HepG2 (cell line): ENCODE measurements around the gene NFKB2. TPM values are rescaled to one million over a fixed set of nuclear protein-coding genes. Genes with fewer than 3 reads are reported as not detected.

Experiments
- ATAC-seq: fragments of 200-7000 bp; cut with Tn5 transposase; 3 replicates; pipeline ENCODE4 v1.9.1; 2020; ENCODE audit warnings: mild to moderate bottlenecking, moderate library complexity
- BruUV-seq: library from RNA; stranded (reverse); fragments of 400-500 nt; replicated peaks from 2 replicates; lab custom pipeline; 2021; lab: Mats Ljungman, UMichigan
- CTCF ChIA-PET: fragments of 300-600 bp; formaldehyde crosslinking; extraction: SDS; loops from one replicate; lab custom pipeline; 2021; ENCODE audit warnings: low total read pairs, inconsistent platforms, low intra/inter-chr PET ratio; lab: Yijun Ruan, JAX
- POLR2A ChIA-PET: fragments of 350-600 bp; sonication (Branson Sonifier 250); formaldehyde crosslinking; loops from one replicate; lab custom pipeline; 2020; ENCODE audit warnings: antibody characterized with exemption, inconsistent platforms; lab: Yijun Ruan, JAX
- DNase-seq: peaks from one replicate; pipeline ENCODE4 v3.0.0-alpha.2; 2015; ENCODE audit warnings: low spot score
- FAIRE-seq: peaks from 3 replicates; lab custom pipeline; 2011; peaks lifted over from hg19 to GRCh38; lab: Jason Lieb, UNC
- H2AFZ ChIP-seq: one replicate; pipeline ENCODE4 v1.6.1; 2011; ENCODE audit warnings: low read length, inconsistent platforms
- H3K27ac ChIP-seq: fragments of 300-600 bp; 3 replicates; pipeline ENCODE4 v1.8.0; 2011; ENCODE audit warnings: mixed run types, mild to moderate bottlenecking, mixed read lengths, low read length, inconsistent platforms; ENCODE audit not compliant: insufficient read depth; ENCODE audit errors: extremely low read length
- H3K27me3 ChIP-seq, 2 experiments: fragments of 200-600 bp in 1 of 2; 2 replicates in 1 of 2; 3 replicates in 1 of 2; pipeline versions ENCODE4 v1.6.0 to v1.8.0; 2011; ENCODE audit warnings: low read length in 2 of 2, mild to moderate bottlenecking in 2 of 2, moderate library complexity in 2 of 2, inconsistent platforms in 1 of 2; ENCODE audit not compliant: insufficient read depth in 2 of 2, control insufficient read depth in 1 of 2
- H3K36me3 ChIP-seq, 2 experiments: fragments of 200-600 bp in 1 of 2; replicated peaks in 1 of 2; 2 replicates in 1 of 2; 3 replicates in 1 of 2; pipeline versions ENCODE4 v1.5.1 to v1.8.0; 2011; ENCODE audit warnings: low read length in 2 of 2, inconsistent platforms in 1 of 2; ENCODE audit not compliant: insufficient read depth in 2 of 2, control insufficient read depth in 1 of 2
- H3K4me1 ChIP-seq: 2 replicates; pipeline ENCODE4 v1.5.1; 2012; ENCODE audit warnings: low read length, inconsistent platforms; ENCODE audit not compliant: insufficient read depth
- H3K4me2 ChIP-seq: 2 replicates; pipeline ENCODE4 v1.6.0; 2011; ENCODE audit warnings: low read depth, low read length, inconsistent platforms
- H3K4me3 ChIP-seq, 3 experiments: fragments of 200-600 bp in 1 of 3; sonication (generic), shearing (Covaris generic) in 1 of 3; replicated peaks in 1 of 3; 2 replicates each; pipeline ENCODE4 v1.5.1; 2011 to 2016; ENCODE audit warnings: low read length in 3 of 3, inconsistent platforms in 2 of 3, low read depth in 2 of 3, mild to moderate bottlenecking in 2 of 3, control low read depth in 1 of 3, mixed read lengths in 1 of 3; ENCODE audit not compliant: insufficient read depth in 1 of 3
- H3K79me2 ChIP-seq: one replicate; pipeline ENCODE4 v1.6.1; 2011; ENCODE audit warnings: low read length, inconsistent platforms; ENCODE audit not compliant: insufficient read depth
- H3K9ac ChIP-seq: 2 replicates; pipeline ENCODE4 v1.6.0; 2011; ENCODE audit warnings: mild to moderate bottlenecking, low read depth, low read length, inconsistent platforms; ENCODE audit not compliant: insufficient read depth
- H3K9me3 ChIP-seq: 2 replicates; pipeline ENCODE4 v1.5.1; 2012; ENCODE audit warnings: mild to moderate bottlenecking, low read length
- H4K20me1 ChIP-seq: 2 replicates; pipeline ENCODE4 v1.6.0; 2011; ENCODE audit warnings: inconsistent platforms, mild to moderate bottlenecking, low read length, moderate library complexity; ENCODE audit not compliant: insufficient read depth
- ARID2 ChIP-seq: sonication (generic); formaldehyde crosslinking; IDR thresholded peaks from 2 replicates; pipeline ENCODE4 v1.8.1; 2022; ENCODE audit warnings: mild to moderate bottlenecking, missing genetic modification reagents, borderline replicate concordance
- CERS6 ChIP-seq: sonication (generic); formaldehyde crosslinking; IDR thresholded peaks from 2 replicates; pipeline ENCODE4 v1.5.0; 2020; ENCODE audit warnings: missing genetic modification reagents
- ERF ChIP-seq: IDR thresholded peaks from 2 replicates; pipeline ENCODE4 v1.6.1; 2018; ENCODE audit warnings: missing biosample characterization, missing genetic modification reagents
- FOXA3 ChIP-seq: IDR thresholded peaks from 2 replicates; pipeline ENCODE4 v1.6.1; 2016; ENCODE audit warnings: missing genetic modification reagents, missing compliant biosample characterization
- GFI1 ChIP-seq: sonication (generic); formaldehyde crosslinking; IDR thresholded peaks from 2 replicates; pipeline ENCODE4 v1.5.0; 2020; ENCODE audit warnings: missing genetic modification reagents, mild to moderate bottlenecking, borderline replicate concordance
- HDAC2 ChIP-seq: sonication (generic); formaldehyde crosslinking; IDR thresholded peaks from 2 replicates; pipeline ENCODE4 v1.4.0; 2020; ENCODE audit warnings: missing genetic modification reagents
- HIVEP1 ChIP-seq: sonication (generic); formaldehyde crosslinking; IDR thresholded peaks from 2 replicates; pipeline ENCODE4 v1.4.0; 2020; ENCODE audit warnings: mild to moderate bottlenecking, missing genetic modification reagents
- MIER2 ChIP-seq: IDR thresholded peaks from 2 replicates; pipeline ENCODE4 v1.6.1; 2016; ENCODE audit warnings: missing biosample characterization, missing genetic modification reagents
- PPARG ChIP-seq: conservative IDR thresholded peaks from 2 replicates; pipeline ENCODE4 v1.6.1; 2016; ENCODE audit warnings: missing biosample characterization, missing genetic modification reagents
- REL ChIP-seq: sonication (generic); formaldehyde crosslinking; conservative IDR thresholded peaks from 2 replicates; pipeline ENCODE4 v1.8.0; 2022; ENCODE audit warnings: mild to moderate bottlenecking, missing genetic modification reagents, moderate library complexity
- RXRA ChIP-seq: sonication (generic); formaldehyde crosslinking; IDR thresholded peaks from 2 replicates; pipeline ENCODE4 v1.5.1; 2020; ENCODE audit warnings: missing genetic modification reagents
- SALL2 ChIP-seq: sonication (generic); formaldehyde crosslinking; IDR thresholded peaks from 2 replicates; pipeline ENCODE4 v1.8.1; 2023; ENCODE audit warnings: mild to moderate bottlenecking, missing genetic modification reagents, inconsistent platforms
- SATB2 ChIP-seq: sonication (generic); formaldehyde crosslinking; IDR thresholded peaks from 2 replicates; pipeline ENCODE4 v1.5.0; 2020; ENCODE audit warnings: missing genetic modification reagents
- SMARCC2 ChIP-seq: fragments of 450-650 bp; IDR thresholded peaks from 2 replicates; pipeline ENCODE4 v1.6.1; 2017; ENCODE audit warnings: antibody characterized with exemption, mild to moderate bottlenecking
- SOX6 ChIP-seq, 2 experiments: fragments of 450-650 bp in 1 of 2; sonication (generic) in 1 of 2; formaldehyde crosslinking in 1 of 2; IDR thresholded peaks; 2 replicates each; pipeline versions ENCODE4 v1.4.0 to v1.6.1; 2017 to 2020; ENCODE audit warnings: antibody characterized with exemption in 1 of 2, mild to moderate bottlenecking in 1 of 2, missing genetic modification reagents in 1 of 2
- ZNF12 ChIP-seq: sonication (generic); formaldehyde crosslinking; IDR thresholded peaks from 2 replicates; pipeline ENCODE4 v1.5.0; 2020; ENCODE audit warnings: missing genetic modification reagents
- ZNF256 ChIP-seq: sonication (generic); formaldehyde crosslinking; conservative IDR thresholded peaks from 2 replicates; pipeline ENCODE4 v1.4.0; 2020; ENCODE audit warnings: missing genetic modification reagents
- ZNF343 ChIP-seq: sonication (generic); formaldehyde crosslinking; IDR thresholded peaks from 2 replicates; pipeline ENCODE4 v1.4.0; 2020; ENCODE audit warnings: mild to moderate bottlenecking, missing genetic modification reagents
- ZNF367 ChIP-seq: sonication (generic); formaldehyde crosslinking; IDR thresholded peaks from 2 replicates; pipeline ENCODE4 v1.4.0; 2020; ENCODE audit warnings: missing genetic modification reagents, borderline replicate concordance
- ZNF605 ChIP-seq: sonication (generic); formaldehyde crosslinking; IDR thresholded peaks from 2 replicates; pipeline ENCODE4 v1.8.0; 2022; ENCODE audit warnings: mild to moderate bottlenecking, missing genetic modification reagents
- ZNF614 ChIP-seq: IDR thresholded peaks from 2 replicates; pipeline ENCODE4 v1.6.1; 2018; ENCODE audit warnings: missing biosample characterization, missing genetic modification reagents, inconsistent platforms, borderline replicate concordance
- ZNF691 ChIP-seq: sonication (generic); formaldehyde crosslinking; IDR thresholded peaks from 2 replicates; pipeline ENCODE4 v1.4.0; 2020; ENCODE audit warnings: missing genetic modification reagents, low read depth, mild to moderate bottlenecking, borderline replicate concordance
- WGBS: methylation state at CpG from one replicate; pipeline ENCODE4 v1.1.6; 2017; ENCODE audit warnings: low lambda C conversion rate; 5-methylcytosine and 5-hydroxymethylcytosine counted together
- in situ Hi-C: cut with HindIII; loops from 2 replicates; pipeline ENCODE4 v1.10.0; 2017; ENCODE audit warnings: low pct_unique_long_range_greater_than_20kb; ENCODE audit not compliant: extremely low pct_ligation_motif_present
- intact Hi-C: fragments of 100-400 bp; cut with micrococcal nuclease; formaldehyde crosslinking; loops from one replicate; pipeline ENCODE4 v1.10.0; 2022; ENCODE audit not compliant: unreplicated experiment
- polyA plus RNA-seq, 8 experiments: library from polyadenylated mRNA; depleted of rRNA in 3 of 8; stranded (reverse) in 7 of 8; unstranded in 1 of 8; fragments of >200 nt; fragmentation: Illumina TruSeq in 4 of 8; extraction: Trizol in 4 of 8; gene quantifications; 2 replicates each; pipeline versions ENCODE4 v1.2.1 to v1.2.3, GENCODE V29; 2011 to 2016; ENCODE audit warnings: low read depth in 4 of 8, missing spikeins in 1 of 8, mixed read lengths in 1 of 8; ENCODE audit not compliant: insufficient read depth in 1 of 8
- total RNA-seq, 5 experiments: library from RNA; depleted of rRNA; stranded (reverse); fragments of >200 nt; fragmentation: Illumina TruSeq; extraction: Trizol; gene quantifications; 2 replicates each; pipeline ENCODE4 v1.2.3, GENCODE V29; 2016; ENCODE audit warnings: low read depth in 1 of 5

Gene NFKB2
- total and polyA plus RNA-seq, 2 of the 13 experiments (the other 11 are each of a cell fraction or from before 2014, with no cell fraction given) = 7.7 to 12.5 TPM

DNA sequence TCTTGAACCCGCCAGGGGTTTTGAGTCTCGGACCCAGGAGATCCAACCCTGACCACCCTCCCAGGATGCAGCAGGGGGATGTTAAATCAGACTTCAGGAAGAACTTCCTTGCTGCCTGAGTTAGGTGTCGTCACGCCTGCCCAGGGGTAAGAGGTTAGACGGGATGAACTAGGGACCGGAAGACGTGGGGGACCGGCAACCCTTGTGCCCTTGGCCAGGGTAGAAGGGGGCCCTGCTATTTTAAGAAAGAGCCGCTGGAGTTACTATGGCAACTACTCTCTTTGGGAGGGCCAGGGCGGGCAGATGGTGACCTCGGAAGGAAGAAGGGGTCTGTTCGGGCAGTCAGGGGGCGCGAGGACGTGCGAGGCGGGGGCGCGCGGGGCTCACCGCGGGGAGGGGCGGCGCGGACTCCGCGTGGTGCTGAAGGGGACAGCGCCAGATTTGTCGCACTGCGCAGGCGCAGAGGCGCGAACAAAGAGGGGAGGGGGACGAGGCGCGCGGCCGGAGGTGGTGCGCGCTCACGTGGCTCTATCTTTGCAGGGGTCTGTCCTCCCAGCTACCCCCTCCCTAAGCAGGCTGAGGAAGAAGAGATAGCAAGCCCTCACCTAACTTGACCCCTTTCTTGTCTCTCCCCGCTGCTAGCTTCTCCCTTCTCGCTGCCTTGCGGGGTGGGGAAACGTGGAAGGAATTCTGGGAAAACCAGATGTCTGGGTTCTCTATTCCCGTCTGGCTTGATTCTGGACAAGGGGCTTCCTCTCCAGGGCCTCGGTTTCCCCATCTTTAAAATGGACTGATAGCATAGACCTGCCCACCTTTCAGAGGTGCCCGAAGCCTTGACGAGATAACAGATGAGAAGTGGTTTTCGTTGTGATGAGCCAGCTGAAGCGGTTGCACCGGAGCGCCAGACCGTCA is 24.0 kb downstream of the NFKB2 start:
- POLR2A ChIA-PET = interaction anchor here (0.9 to 5.3 kb wide), 8 partner anchors 9 to 304 kb away, joined by 3 to 135 read pairs (median 8); partner anchors contain the start of genes C10orf95, CUEDC2 and NFKB2
- TF ChIP-seq HDAC2 (CRISPR knock-in tag) (peak; percentile 19; the same call in 1 of the 2 replicates), SATB2 (0 out of 2 replicates have a peak, but pooled peaks have one; percentile 68), ZNF691 (CRISPR knock-in tag) (no peak), ZNF367 (CRISPR knock-in tag) (peak; percentile 75; the same call in 1 of the 2 replicates), ZNF605 (CRISPR knock-in tag) (0 out of 2 replicates have a peak, but pooled peaks have one; percentile 17), SALL2 (peak; percentile 78), CERS6 (0 out of 2 replicates have a peak, but pooled peaks have one; percentile 53), FOXA3 (peak; percentile 23; the same call in 1 of the 2 replicates), SOX6 (IDR thresholded peaks at IDR 0.05) (no peak), SOX6 (CRISPR knock-in tag; IDR thresholded peaks at IDR 0.05) (0 out of 2 replicates have a peak, but pooled peaks have one; percentile 9), REL (CRISPR knock-in tag) (no peak), ZNF614 (CRISPR knock-in tag) (no peak), RXRA (CRISPR knock-in tag) (peak; percentile 22; the same call in 1 of the 2 replicates), SMARCC2 (no peak), ZNF343 (CRISPR knock-in tag) (no peak), ZNF12 (CRISPR knock-in tag) (0 out of 2 replicates have a peak, but pooled peaks have one; percentile 25), ARID2 (peak; percentile 72; the same call in 1 of the 2 replicates), ERF (peak; percentile 51), MIER2 (CRISPR knock-in tag) (peak; percentile 94), HIVEP1 (CRISPR knock-in tag) (0 out of 2 replicates have a peak, but pooled peaks have one; percentile 57), PPARG (CRISPR knock-in tag) (0 out of 2 replicates have a peak, but pooled peaks have one; percentile 12), GFI1 (CRISPR knock-in tag) (0 out of 2 replicates have a peak, but pooled peaks have one; percentile 42), ZNF256 (0 out of 2 replicates have a peak, but pooled peaks have one; percentile 53)

More for the DNA sequence above, 24.0 kb downstream of the NFKB2 start:
- peak; percentile 35 for DNase-seq
- WGBS = 0% methylated on average over 18 of the region's 54 CpGs
- intact Hi-C loops (loop anchor here (2.0 to 5.0 kb wide), 3 partner anchors 25 to 58 kb away; partner anchors contain the start of gene NFKB2), in situ Hi-C loops (loop anchor here (5.0 kb wide), 1 partner anchor 43 kb away; no protein-coding TSS in a partner anchor)
- H3K4me3 ChIP-seq = peak overlapping the region; percentile 79 to 97 (median 84)
- H3K9me3 ChIP-seq = no peaks in the 10 kb centered on the region
- FAIRE-seq = peak; percentile 28
- H3K27ac ChIP-seq = peak overlapping the region; percentile 87
- ATAC-seq = no peak
- H3K4me2 ChIP-seq = peak overlapping the region; percentile 98
- no peak overlapping the region for H2AFZ ChIP-seq
- H3K36me3 ChIP-seq = peaks cover 0 to 14% of the 10 kb centered on the region in 2 experiments; a peak in 3 of 5 replicates
- H3K9ac ChIP-seq = peak overlapping the region; percentile 77
- H3K79me2 ChIP-seq = no peaks in the 10 kb centered on the region
- peaks cover 36% of the 10 kb centered on the region for H3K4me1 ChIP-seq
- H4K20me1 ChIP-seq = no peaks in the 10 kb centered on the region
- peaks cover 1 to 18% of the 10 kb centered on the region in 2 experiments; a peak in 3 of 5 replicates for H3K27me3 ChIP-seq
- no TSS peak for BruUV-seq
- CTCF ChIA-PET = no interaction called here
